NCI-H226 (cell line): ENCODE data around the gene PVALB.

ENCODE experiments used
- DNase-seq: peaks from one replicate; pipeline ENCODE4 v3.0.0-alpha.2; 2015

The PVALB gene

GRCh38 chr22:36770513-36771231, 46.2 kb downstream of the PVALB start:
- no peak for DNase-seq

GRCh38 chr22:36769541-36770512, 47.0 kb downstream of the PVALB start:
- DNase-seq, result no peak

- DNase-seq, result no peak
Measured at GRCh38 chr22:36768616-36769015, 48.2 kb downstream of the PVALB start.

GRCh38 chr22:36768141-36768540, 48.7 kb downstream of the PVALB start:
- no peak for DNase-seq

- no peak for DNase-seq
Measured at GRCh38 chr22:36767035-36767775, 49.6 kb downstream of the PVALB start.

GRCh38 chr22:36765943-36766450, 50.8 kb downstream of the PVALB start:
- no peak for DNase-seq

GRCh38 chr22:36765131-36765942, 51.5 kb downstream of the PVALB start:
- no peak for DNase-seq

- DNase-seq, result no peak
Measured at GRCh38 chr22:36764641-36765040, 52.2 kb downstream of the PVALB start.

- no peak for DNase-seq
Measured at GRCh38 chr22:36764060-36764459, 52.8 kb downstream of the PVALB start.

- DNase-seq, result no peak
Measured at GRCh38 chr22:36763576-36763975, 53.3 kb downstream of the PVALB start.

GRCh38 chr22:36762687-36763260, 54.1 kb downstream of the PVALB start:
- no peak for DNase-seq

GRCh38 chr22:36761553-36762240, 55.1 kb downstream of the PVALB start:
- DNase-seq, result no peak

GRCh38 chr22:36760786-36761185, 56.0 kb downstream of the PVALB start:
- no peak for DNase-seq

- DNase-seq, result no peak
Measured at GRCh38 chr22:36759481-36760159, 57.2 kb downstream of the PVALB start.

GRCh38 chr22:36758792-36759271, 58.0 kb downstream of the PVALB start:
- no peak for DNase-seq

GRCh38 chr22:36757668-36758211, 59.1 kb downstream of the PVALB start:
- no peak for DNase-seq

- no peak for DNase-seq
Measured at GRCh38 chr22:36756746-36757655, 59.8 kb downstream of the PVALB start.

- DNase-seq, result no peak
Measured at GRCh38 chr22:36756031-36756430, 60.8 kb downstream of the PVALB start.

- DNase-seq, result no peak
Measured at GRCh38 chr22:36755316-36755715, 61.5 kb downstream of the PVALB start.
